CD4-positive, alpha-beta T cell (primary cell): ENCODE results near the gene RDH14. TPM values are rescaled to one million over a fixed set of nuclear protein-coding genes. Genes with fewer than 3 reads are reported as not detected.

Experiments used
- ATAC-seq: fragments of 200-7000 bp; cut with Tn5 transposase; one replicate; pipeline ENCODE4 v1.10.0; 2022; ENCODE audit warnings: mild to moderate bottlenecking; ENCODE audit not compliant: poor library complexity
- CTCF ChIA-PET: fragments of 350-600 bp; sonication (Branson Sonifier 250); formaldehyde crosslinking; loops from one replicate; lab custom pipeline; 2021; ENCODE audit warnings: antibody characterized with exemption, inconsistent platforms; lab: Charles Lee
- POLR2A ChIA-PET: fragments of 350-600 bp; sonication (Branson Sonifier 250); formaldehyde crosslinking; loops from one replicate; lab custom pipeline; 2021; ENCODE audit warnings: antibody characterized with exemption, inconsistent platforms; lab: Charles Lee
- DNase-seq, 14 experiments: peaks; one replicate each; pipeline ENCODE4 v3.0.0-alpha.2; 2013 to 2020; ENCODE audit warnings: mixed read lengths in 2 of 14
- H3K27ac ChIP-seq, 2 donors: one replicate each; pipeline versions ENCODE4 v1.5.1 to v1.7.0; 2013; ENCODE audit warnings: low read length in 2 of 2, low read depth in 1 of 2, mild to moderate bottlenecking in 1 of 2
- H3K27me3 ChIP-seq, 2 experiments: 1 replicate in 1 of 2; 2 replicates in 1 of 2; pipeline versions ENCODE4 v1.6.1 to v1.7.0; 2013; ENCODE audit warnings: low read length in 2 of 2, control low read depth in 1 of 2, mild to moderate bottlenecking in 1 of 2, moderate library complexity in 1 of 2; ENCODE audit not compliant: insufficient read depth in 2 of 2, control insufficient read depth in 1 of 2
- H3K36me3 ChIP-seq: one replicate; pipeline ENCODE4 v1.6.1; 2013; ENCODE audit warnings: low read length, control low read depth; ENCODE audit not compliant: insufficient read depth
- H3K4me1 ChIP-seq: one replicate; pipeline ENCODE4 v1.6.1; 2013; ENCODE audit warnings: low read length, control low read depth; ENCODE audit not compliant: insufficient read depth
- H3K4me3 ChIP-seq: one replicate; pipeline ENCODE4 v1.5.1; 2013; ENCODE audit warnings: mild to moderate bottlenecking, low read length, moderate library complexity
- H3K9me3 ChIP-seq, 2 experiments: 1 replicate in 1 of 2; 2 replicates in 1 of 2; pipeline versions ENCODE4 v1.6.1 to v1.7.0; 2013; ENCODE audit warnings: low read length in 2 of 2, mild to moderate bottlenecking in 2 of 2, control low read depth in 1 of 2, moderate library complexity in 1 of 2; ENCODE audit not compliant: control insufficient read depth in 1 of 2, insufficient read depth in 1 of 2
- H3K27ac Mint-ChIP-seq: one replicate; pipeline ENCODE4 v1.8.0; 2020; ENCODE audit warnings: mixed read lengths
- H3K27me3 Mint-ChIP-seq: one replicate; pipeline ENCODE4 v1.8.0; 2021; ENCODE audit warnings: mixed read lengths
- H3K36me3 Mint-ChIP-seq: one replicate; pipeline ENCODE4 v1.8.0; 2021; ENCODE audit warnings: low read depth, mixed read lengths
- H3K4me1 Mint-ChIP-seq: one replicate; pipeline ENCODE4 v1.8.0; 2021; ENCODE audit warnings: low read depth, mixed read lengths
- H3K4me3 Mint-ChIP-seq: one replicate; pipeline ENCODE4 v1.8.0; 2020; ENCODE audit warnings: mild to moderate bottlenecking, mixed read lengths
- H3K9me3 Mint-ChIP-seq: one replicate; pipeline ENCODE4 v1.8.0; 2020; ENCODE audit warnings: mixed read lengths
- intact Hi-C, 2 experiments: fragments of 100-400 bp; cut with DNase I in 1 of 2; cut with micrococcal nuclease in 1 of 2; formaldehyde crosslinking; loops; one replicate each; pipeline versions ENCODE4 v1.15.1 to v1.9.0; 2023 to 2025; cut with DNase I, micrococcal nuclease
- total RNA-seq, 174 experiments: library from RNA in 2 of 174; stranded (reverse) in 2 of 174; gene quantifications; one replicate each; pipeline ENCODE4 v1.2.3 and lab custom pipeline; 2021 to 2026
- TF ChIP-seq, protein P1 (sequence below): fragments of 200-600 bp; IDR thresholded peaks from one replicate; pipeline ENCODE4 v1.8.0; 2022; ENCODE audit warnings: antibody characterized with exemption, mild to moderate bottlenecking

The RDH14 gene
- total RNA-seq, 2 experiments from 2014 or later: 11.4 to 12.7 TPM

DNA sequence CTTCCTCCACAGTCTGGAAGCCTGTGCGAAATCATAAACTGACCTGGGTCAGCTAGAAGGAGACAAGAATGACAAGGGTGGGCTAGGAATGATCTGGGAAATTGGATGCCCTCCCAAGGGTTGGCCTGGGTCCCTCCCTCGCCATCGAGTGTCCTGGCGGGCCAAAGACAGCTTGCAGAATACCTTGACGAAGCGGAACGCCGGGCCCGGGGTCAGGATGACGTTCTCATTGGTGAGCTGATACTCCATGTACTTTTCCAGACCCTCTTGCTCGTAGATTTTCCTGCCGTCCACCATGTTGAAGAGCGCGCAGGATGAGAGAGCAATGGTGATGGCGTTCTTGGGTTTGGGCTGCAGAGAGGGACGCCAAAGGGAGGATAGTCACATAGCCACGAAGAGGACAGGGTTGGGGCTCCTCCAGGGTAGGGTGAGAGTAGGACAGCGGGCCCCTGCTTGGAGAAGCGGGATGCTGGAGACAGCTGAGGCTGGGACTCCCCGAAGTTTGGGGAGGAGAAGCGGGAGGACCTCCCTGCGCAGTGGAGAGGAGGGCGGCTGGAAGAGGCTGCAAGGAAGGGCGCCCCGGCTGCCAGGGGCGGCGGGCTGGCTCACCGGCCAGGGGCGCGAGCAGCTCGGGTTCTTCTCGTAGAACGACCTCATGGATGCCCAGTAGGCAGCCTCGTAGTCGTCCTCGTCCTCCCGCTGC is 23.6 kb upstream of the RDH14 start:
- Mint-ChIP-seq H3K4me1 (no peaks in the 10 kb centered on the region), H3K4me3 (no peak overlapping the region), H3K27ac (no peak overlapping the region), H3K9me3 (peaks cover 14% of the 10 kb centered on the region), H3K36me3 (peaks cover 60% of the 10 kb centered on the region), H3K27me3 (no peaks in the 10 kb centered on the region)
- Histone ChIP-seq H3K36me3 (no peaks in the 10 kb centered on the region), H3K27ac (no peak overlapping the region), H3K4me1 (no peaks in the 10 kb centered on the region), H3K4me3 (no peak overlapping the region), H3K27me3 (no peaks in the 10 kb centered on the region), H3K9me3 (peaks cover 0 to 13% of the 10 kb centered on the region in 2 experiments)
- ChIA-PET CTCF (no interaction called here), POLR2A (no interaction called here)
- intact Hi-C loops: no loop called here
- DNase-seq: no peak
- TF ChIP-seq, protein P1, sequence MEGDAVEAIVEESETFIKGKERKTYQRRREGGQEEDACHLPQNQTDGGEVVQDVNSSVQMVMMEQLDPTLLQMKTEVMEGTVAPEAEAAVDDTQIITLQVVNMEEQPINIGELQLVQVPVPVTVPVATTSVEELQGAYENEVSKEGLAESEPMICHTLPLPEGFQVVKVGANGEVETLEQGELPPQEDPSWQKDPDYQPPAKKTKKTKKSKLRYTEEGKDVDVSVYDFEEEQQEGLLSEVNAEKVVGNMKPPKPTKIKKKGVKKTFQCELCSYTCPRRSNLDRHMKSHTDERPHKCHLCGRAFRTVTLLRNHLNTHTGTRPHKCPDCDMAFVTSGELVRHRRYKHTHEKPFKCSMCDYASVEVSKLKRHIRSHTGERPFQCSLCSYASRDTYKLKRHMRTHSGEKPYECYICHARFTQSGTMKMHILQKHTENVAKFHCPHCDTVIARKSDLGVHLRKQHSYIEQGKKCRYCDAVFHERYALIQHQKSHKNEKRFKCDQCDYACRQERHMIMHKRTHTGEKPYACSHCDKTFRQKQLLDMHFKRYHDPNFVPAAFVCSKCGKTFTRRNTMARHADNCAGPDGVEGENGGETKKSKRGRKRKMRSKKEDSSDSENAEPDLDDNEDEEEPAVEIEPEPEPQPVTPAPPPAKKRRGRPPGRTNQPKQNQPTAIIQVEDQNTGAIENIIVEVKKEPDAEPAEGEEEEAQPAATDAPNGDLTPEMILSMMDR: no peak
- no peak for ATAC-seq

GRCh38 chr2:18580606-18581005 is 20.2 kb upstream of the RDH14 start:
- Histone ChIP-seq H3K27me3 (no peaks in the 10 kb centered on the region), H3K36me3 (no peaks in the 10 kb centered on the region), H3K4me3 (no peak overlapping the region), H3K9me3 (peaks cover 0 to 13% of the 10 kb centered on the region in 2 experiments), H3K27ac (no peak overlapping the region), H3K4me1 (no peaks in the 10 kb centered on the region)
- H3K27me3 Mint-ChIP-seq: no peaks in the 10 kb centered on the region
- H3K4me1 Mint-ChIP-seq: no peaks in the 10 kb centered on the region
- ATAC-seq (no peak), DNase-seq (no peak)
- H3K9me3 Mint-ChIP-seq: peaks cover 12% of the 10 kb centered on the region
- CTCF ChIA-PET: no interaction called here
- POLR2A ChIA-PET: interaction anchor here (1.2 kb wide), 1 partner anchor 767 kb away, joined by 3 read pairs; no protein-coding TSS in a partner anchor
- no peak overlapping the region for H3K27ac Mint-ChIP-seq
- TF ChIP-seq, protein P1: no peak
- H3K36me3 Mint-ChIP-seq: peaks cover 71% of the 10 kb centered on the region
- no peak overlapping the region for H3K4me3 Mint-ChIP-seq
- intact Hi-C loops: no loop called here

DNA sequence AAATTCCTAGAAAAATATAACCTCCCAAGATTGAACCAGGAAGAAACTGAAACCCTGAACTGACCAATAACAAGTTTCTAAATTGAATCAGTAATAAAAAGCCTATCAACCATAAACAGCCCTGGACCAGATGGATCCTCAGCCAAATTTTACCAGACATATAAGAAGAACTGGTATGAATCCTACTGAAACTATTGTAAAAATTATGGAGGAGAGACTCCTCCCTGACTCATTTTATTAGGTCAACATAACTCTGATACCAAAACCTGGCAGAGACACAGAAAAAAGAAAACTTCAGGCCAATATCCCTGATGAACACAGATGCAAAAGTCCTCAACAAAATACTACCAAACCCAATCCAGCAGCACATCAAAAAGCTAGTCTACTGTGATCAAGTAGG is 17.6 kb upstream of the RDH14 start:
- no peaks in the 10 kb centered on the region for H3K9me3 ChIP-seq
- H3K27ac ChIP-seq: no peak overlapping the region
- H3K4me1 ChIP-seq: no peaks in the 10 kb centered on the region
- ATAC-seq (no peak), DNase-seq (no peak)
- Mint-ChIP-seq H3K4me3 (no peak overlapping the region), H3K4me1 (no peaks in the 10 kb centered on the region), H3K36me3 (peaks cover 71% of the 10 kb centered on the region), H3K27ac (no peak overlapping the region), H3K27me3 (no peaks in the 10 kb centered on the region), H3K9me3 (peaks cover 12% of the 10 kb centered on the region)
- TF ChIP-seq, protein P1: no peak
- CTCF ChIA-PET: no interaction called here
- H3K36me3 ChIP-seq: no peaks in the 10 kb centered on the region
- intact Hi-C loops: no loop called here
- POLR2A ChIA-PET: no interaction called here
- H3K4me3 ChIP-seq: no peak overlapping the region
- H3K27me3 ChIP-seq: no peaks in the 10 kb centered on the region
